Stimulated activated CD4-positive, alpha-beta T cell treated with anti-CD3 and anti-CD28 coated beads, Interleukin-2, amount 100 ng/mL, for 48 hours (primary cell): ENCODE results near the gene ARHGAP22.

ENCODE experiments used
- DNase-seq, 2 donors: peaks; one replicate each; pipeline ENCODE4 v3.0.0-alpha.2; 2020

ARHGAP22 gene

GRCh38 chr10:48412081-48412480 lies 192.8 kb downstream of the ARHGAP22 start:
- DNase-seq, result no peak

- no peak for DNase-seq
Observed at GRCh38 chr10:48411510-48411909, 193.4 kb downstream of the ARHGAP22 start.

- no peak for DNase-seq
Observed at GRCh38 chr10:48410503-48410902, 194.4 kb downstream of the ARHGAP22 start.

- no peak for DNase-seq
Observed at GRCh38 chr10:48406658-48407057, 198.2 kb downstream of the ARHGAP22 start.

- DNase-seq, result no peak
Observed at GRCh38 chr10:48406204-48406603, 198.7 kb downstream of the ARHGAP22 start.

GRCh38 chr10:48404646-48405045 lies 200.2 kb downstream of the ARHGAP22 start:
- no peak for DNase-seq

- DNase-seq, result no peak
Observed at GRCh38 chr10:48400850-48401220, 204.0 kb downstream of the ARHGAP22 start.

GRCh38 chr10:48400129-48400849 lies 204.6 kb downstream of the ARHGAP22 start:
- no peak for DNase-seq

GRCh38 chr10:48399551-48399950 lies 205.3 kb downstream of the ARHGAP22 start:
- no peak for DNase-seq

- no peak for DNase-seq
Observed at GRCh38 chr10:48399056-48399541, 205.8 kb downstream of the ARHGAP22 start.

GRCh38 chr10:48398261-48398660 lies 206.6 kb downstream of the ARHGAP22 start:
- DNase-seq, result no peak
